Fibroblast of mammary gland (primary cell): Measurements from ENCODE around the gene CLDN2.
"Not testable (repeated sequence)": the region's sequence is repeated elsewhere in the genome, so short reads cannot be mapped to it uniquely, and the experiment has no call there.

ENCODE experiments used
- DNase-seq: peaks from one replicate; pipeline ENCODE4 v3.0.0-alpha.2; 2010; ENCODE audit warnings: low read depth
- H3K4me3 ChIP-seq: 2 replicates; pipeline ENCODE4 v1.5.1; 2011; ENCODE audit warnings: low read depth, mild to moderate bottlenecking, low read length, moderate library complexity; ENCODE audit not compliant: control insufficient read depth
- CTCF ChIP-seq: conservative IDR thresholded peaks from 2 replicates; pipeline ENCODE4 v1.5.1; 2011; ENCODE audit warnings: low read depth, low read length, inconsistent platforms; ENCODE audit not compliant: control insufficient read depth, insufficient read depth

The CLDN2 gene

GRCh38 chrX:106954041-106954440, 33.8 kb downstream of the CLDN2 start:
- TF ChIP-seq CTCF, result no peak
- no peak overlapping the region for H3K4me3 ChIP-seq
- DNase-seq, result peak; percentile 11

GRCh38 chrX:106955004-106955772, 35.0 kb downstream of the CLDN2 start:
- DNase-seq, result peak; percentile 47
- TF ChIP-seq CTCF, result no peak
- H3K4me3 ChIP-seq, result no peak overlapping the region

GRCh38 chrX:106957856-106958255, 37.7 kb downstream of the CLDN2 start:
- H3K4me3 ChIP-seq, result no peak overlapping the region
- no peak for TF ChIP-seq CTCF
- DNase-seq, result no peak

GRCh38 chrX:106959901-106960300, 39.7 kb downstream of the CLDN2 start:
- DNase-seq, result peak; percentile 35
- TF ChIP-seq CTCF, result peak; percentile 37
- H3K4me3 ChIP-seq, result no peak overlapping the region

GRCh38 chrX:106963111-106963510, 42.9 kb downstream of the CLDN2 start:
- H3K4me3 ChIP-seq, result no peak overlapping the region
- no peak for TF ChIP-seq CTCF
- DNase-seq, result no peak

- DNase-seq, result no peak
- no peak overlapping the region for H3K4me3 ChIP-seq
- no peak for TF ChIP-seq CTCF
Measured at GRCh38 chrX:106964290-106964689, 44.1 kb downstream of the CLDN2 start.

- not testable (repeated sequence) for H3K4me3 ChIP-seq, DNase-seq
Measured at GRCh38 chrX:106966547-106966946, 46.3 kb downstream of the CLDN2 start.
